22Rv1 (cell line): Measurements from ENCODE around the gene ITM2B.
"Not testable (repeated sequence)": the region's sequence is repeated elsewhere in the genome, so short reads cannot be mapped to it uniquely, and the experiment has no call there.

Source experiments
- ZFX ChIP-seq: fragments of 450-650 bp; IDR thresholded peaks from 2 replicates; pipeline ENCODE4 v1.6.1; 2017; ENCODE audit warnings: antibody characterized with exemption, borderline replicate concordance
- TF ChIP-seq, protein P1 (sequence below): fragments of 450-650 bp; IDR thresholded peaks from 2 replicates; pipeline ENCODE4 v1.5.1; 2017; ENCODE audit warnings: mild to moderate bottlenecking

DNA sequence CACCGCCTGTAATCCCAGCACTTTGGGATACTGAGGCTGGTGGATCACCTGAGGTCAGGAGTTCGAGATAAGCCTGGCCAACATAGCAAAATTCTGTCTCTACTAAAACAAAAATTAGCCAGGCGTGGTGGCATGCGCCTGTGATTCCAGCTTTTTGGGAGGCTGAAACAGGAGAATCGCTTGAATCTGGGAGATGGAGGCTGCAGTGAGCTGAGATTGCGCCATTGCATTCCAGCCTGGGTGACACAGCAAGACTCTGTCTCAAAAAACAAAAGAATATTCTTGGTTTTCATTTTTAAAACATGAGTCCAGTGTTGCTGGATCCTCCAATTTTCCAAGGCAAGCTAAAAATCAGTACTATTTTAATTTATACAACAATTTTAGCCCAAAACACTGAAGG, 6.4 kb downstream of the ITM2B start:
- TF ChIP-seq, protein P1, sequence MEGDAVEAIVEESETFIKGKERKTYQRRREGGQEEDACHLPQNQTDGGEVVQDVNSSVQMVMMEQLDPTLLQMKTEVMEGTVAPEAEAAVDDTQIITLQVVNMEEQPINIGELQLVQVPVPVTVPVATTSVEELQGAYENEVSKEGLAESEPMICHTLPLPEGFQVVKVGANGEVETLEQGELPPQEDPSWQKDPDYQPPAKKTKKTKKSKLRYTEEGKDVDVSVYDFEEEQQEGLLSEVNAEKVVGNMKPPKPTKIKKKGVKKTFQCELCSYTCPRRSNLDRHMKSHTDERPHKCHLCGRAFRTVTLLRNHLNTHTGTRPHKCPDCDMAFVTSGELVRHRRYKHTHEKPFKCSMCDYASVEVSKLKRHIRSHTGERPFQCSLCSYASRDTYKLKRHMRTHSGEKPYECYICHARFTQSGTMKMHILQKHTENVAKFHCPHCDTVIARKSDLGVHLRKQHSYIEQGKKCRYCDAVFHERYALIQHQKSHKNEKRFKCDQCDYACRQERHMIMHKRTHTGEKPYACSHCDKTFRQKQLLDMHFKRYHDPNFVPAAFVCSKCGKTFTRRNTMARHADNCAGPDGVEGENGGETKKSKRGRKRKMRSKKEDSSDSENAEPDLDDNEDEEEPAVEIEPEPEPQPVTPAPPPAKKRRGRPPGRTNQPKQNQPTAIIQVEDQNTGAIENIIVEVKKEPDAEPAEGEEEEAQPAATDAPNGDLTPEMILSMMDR = not testable (repeated sequence)
- TF ChIP-seq ZFX = not testable (repeated sequence)
